ENCODE data around the gene H6PD.

DNA sequence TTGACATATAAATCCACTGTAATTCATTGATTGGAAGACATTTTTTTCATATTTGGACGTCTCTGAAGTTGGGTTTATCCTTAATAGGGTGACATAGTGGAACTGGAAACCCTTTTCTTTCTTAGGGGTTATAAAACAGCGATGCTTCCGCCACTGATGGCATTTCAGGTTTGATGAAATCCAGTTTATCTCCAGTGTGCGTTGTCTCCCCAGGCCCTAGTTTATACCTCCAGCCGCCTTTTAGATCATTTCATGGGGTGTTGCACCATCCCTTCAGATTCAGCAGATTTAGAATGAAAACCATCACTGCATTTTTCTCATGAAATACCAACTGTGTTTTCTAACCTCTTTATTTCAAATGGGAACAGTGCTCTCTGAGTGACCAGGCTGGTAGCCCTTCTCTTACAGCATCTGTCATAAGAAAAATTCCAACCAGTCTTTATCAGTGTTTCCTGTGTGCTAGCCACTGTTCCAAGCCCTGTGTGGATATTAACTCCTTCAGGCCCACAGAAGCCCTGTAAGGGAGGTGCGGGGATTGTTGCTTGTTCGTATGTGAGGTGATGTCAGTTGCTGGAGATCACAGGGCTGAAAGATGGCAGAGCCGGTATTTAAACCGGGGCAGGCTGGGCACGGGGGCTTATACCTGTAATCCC is 19.0 kb downstream of the H6PD start:
- TF ChIP-seq, protein P1, sequence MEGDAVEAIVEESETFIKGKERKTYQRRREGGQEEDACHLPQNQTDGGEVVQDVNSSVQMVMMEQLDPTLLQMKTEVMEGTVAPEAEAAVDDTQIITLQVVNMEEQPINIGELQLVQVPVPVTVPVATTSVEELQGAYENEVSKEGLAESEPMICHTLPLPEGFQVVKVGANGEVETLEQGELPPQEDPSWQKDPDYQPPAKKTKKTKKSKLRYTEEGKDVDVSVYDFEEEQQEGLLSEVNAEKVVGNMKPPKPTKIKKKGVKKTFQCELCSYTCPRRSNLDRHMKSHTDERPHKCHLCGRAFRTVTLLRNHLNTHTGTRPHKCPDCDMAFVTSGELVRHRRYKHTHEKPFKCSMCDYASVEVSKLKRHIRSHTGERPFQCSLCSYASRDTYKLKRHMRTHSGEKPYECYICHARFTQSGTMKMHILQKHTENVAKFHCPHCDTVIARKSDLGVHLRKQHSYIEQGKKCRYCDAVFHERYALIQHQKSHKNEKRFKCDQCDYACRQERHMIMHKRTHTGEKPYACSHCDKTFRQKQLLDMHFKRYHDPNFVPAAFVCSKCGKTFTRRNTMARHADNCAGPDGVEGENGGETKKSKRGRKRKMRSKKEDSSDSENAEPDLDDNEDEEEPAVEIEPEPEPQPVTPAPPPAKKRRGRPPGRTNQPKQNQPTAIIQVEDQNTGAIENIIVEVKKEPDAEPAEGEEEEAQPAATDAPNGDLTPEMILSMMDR (IDR thresholded peaks at IDR 0.05 in 4 of 5, conservative IDR thresholded peaks at IDR 0.05 in 1 of 5) = no peak
- TF ChIP-seq POLR2A (IDR thresholded peaks at IDR 0.05) = no peak

All from gastrocnemius medialis (tissue), 4 donors.